Measurements from ENCODE around the gene ZC2HC1B.

- TF ChIP-seq CTCF (IDR thresholded peaks at IDR 0.05; ENCODE audit: low read depth, low read length, poor library complexity, severe bottlenecking): no peak
- no peak for TF ChIP-seq EZH2phosphoT487 (IDR thresholded peaks at IDR 0.05; ENCODE audit: borderline replicate concordance, low read length)
Observed at GRCh38 chr6:143882401-143882930, 18.2 kb downstream of the ZC2HC1B start.

Data from DOHH2 (cell line).